Measurements from ENCODE around the gene SRRD.
"Not testable (repeated sequence)": the region's sequence is repeated elsewhere in the genome, so short reads cannot be mapped to it uniquely, and the experiment has no call there.

Gene SRRD

DNA sequence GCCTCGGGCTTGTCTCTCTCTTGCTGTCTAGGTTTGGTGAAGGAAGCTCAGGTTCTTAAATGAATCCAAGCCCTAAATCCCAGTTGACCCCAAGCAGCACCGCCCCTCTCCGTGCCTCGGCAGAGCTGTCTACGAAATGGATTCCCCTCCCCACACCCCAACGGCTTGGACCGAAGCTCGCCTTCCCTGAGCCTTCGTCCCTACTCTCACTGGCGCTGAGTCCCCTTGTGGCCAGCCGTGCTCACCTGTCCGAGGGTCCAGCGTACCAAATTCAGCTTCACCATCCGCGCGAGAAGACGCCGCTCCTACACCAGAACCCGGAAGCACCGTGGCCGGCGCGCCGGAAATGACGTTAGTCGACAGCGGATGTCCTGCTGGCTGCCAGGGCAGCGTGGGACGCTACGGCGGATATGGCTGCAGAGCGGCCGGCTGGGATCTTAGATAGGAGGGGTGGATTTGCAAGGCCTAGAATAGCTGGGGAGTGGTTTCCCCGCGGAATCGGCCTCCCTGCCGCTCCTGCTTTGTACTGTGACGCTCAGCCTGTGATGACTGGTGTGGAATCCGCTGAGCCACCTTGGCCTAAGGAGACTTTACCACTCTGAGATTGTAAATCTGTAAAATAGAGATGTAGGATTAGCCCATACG lies 28.6 kb downstream of the SRRD start, which contains the start of gene TFIP11:
TFIP11 (minus strand) TSS at position 325 of the 645 bp plus-strand sequence. CDS start 2,201 bp downstream, outside the sequence.
- Mint-ChIP-seq H3K36me3 (ENCODE audit: low read depth) (peaks cover 22% of the 10 kb centered on the region), H3K4me3 (peak within 1 kb of the TSS; percentile 96), H3K27me3 (ENCODE audit: low read depth) (no peaks in the 10 kb centered on the region), H3K9me3 (no peaks in the 10 kb centered on the region), H3K4me1 (ENCODE audit: low read depth) (peaks cover 43% of the 10 kb centered on the region), H3K27ac (peak within 1 kb of the TSS; percentile 92)

DNA sequence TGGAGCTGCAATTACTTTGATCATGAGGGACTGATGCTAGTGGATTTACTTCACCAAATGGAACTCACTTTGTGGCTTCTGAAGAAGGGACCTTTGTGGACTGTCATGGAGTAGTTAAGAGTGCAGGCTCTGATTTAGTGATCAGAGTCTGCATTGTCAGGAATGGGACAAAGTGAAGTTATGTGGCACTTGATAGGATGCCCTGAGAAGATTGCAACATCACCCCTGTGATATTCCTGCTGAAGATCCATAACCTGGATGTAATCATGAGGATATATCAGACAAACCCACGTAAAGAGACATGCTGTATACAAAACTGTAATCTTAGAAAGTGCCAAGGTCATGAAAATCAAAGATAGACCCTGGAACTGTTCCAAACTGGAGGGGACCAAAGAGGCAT lies 30.2 kb downstream of the SRRD start:
- peak overlapping the region; percentile 92 for H3K27ac Mint-ChIP-seq
- peaks cover 43% of the 10 kb centered on the region for H3K4me1 Mint-ChIP-seq (ENCODE audit: low read depth)
- no peaks in the 10 kb centered on the region for H3K9me3 Mint-ChIP-seq
- H3K36me3 Mint-ChIP-seq (ENCODE audit: low read depth) = peaks cover 22% of the 10 kb centered on the region
- peak overlapping the region; percentile 9 for H3K4me3 Mint-ChIP-seq
- H3K27me3 Mint-ChIP-seq (ENCODE audit: low read depth) = no peaks in the 10 kb centered on the region

DNA sequence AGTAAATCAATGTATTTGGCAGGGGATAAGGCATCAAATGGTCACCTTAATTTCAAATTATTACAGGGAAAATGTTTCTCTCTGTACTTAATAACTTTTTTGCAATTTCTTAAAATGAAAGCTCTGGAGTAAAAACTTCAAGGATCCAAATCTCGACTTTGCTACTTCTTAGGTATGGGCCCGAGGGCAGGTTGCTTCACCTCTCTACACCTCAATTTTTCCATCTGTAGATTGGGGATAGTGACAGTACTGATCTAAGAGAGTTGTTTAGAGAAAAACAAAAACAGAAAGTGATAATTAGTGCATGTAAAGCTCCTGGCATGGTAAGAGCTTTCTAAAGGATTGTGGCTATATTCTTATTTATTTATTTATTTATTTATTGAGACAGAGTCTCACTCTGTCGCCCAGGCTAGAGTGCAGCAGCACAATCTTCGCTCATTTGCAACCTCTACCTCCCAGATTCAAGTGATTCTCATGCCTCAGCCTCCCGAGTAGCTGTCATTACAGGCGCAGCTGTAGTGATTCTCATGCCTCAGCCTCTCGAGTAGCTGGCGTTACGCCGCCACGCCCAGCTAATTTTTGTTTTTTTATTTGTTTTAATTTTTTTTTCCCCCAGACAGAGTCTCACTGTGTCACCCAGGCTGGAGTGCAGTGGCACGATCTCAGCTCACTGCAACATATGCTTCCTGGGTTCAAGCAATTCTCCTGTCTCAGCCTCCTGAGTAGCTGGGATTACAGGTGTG lies 30.9 kb downstream of the SRRD start:
- no peak overlapping the region for H3K4me3 Mint-ChIP-seq

DNA sequence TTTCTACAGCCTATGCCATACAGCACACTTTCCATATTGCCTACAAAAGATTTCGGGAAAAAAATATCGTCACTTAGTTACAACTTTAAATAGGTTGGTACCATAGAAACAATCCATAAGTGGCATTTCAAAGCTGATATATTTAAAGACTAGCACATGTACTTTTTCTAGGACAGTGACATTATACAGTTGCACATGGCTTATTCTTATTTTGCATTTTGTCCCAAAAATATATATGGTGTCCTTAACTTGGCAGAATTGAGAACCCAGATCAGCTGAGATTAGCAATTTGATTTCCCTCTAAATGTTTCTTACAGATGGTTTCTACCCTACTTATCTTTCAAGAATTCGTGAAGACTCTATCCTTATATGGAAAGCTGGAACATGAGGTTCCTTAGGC lies 32.3 kb downstream of the SRRD start:
- H3K4me1 Mint-ChIP-seq (ENCODE audit: low read depth) = peaks cover 30% of the 10 kb centered on the region
- H3K9me3 Mint-ChIP-seq = no peaks in the 10 kb centered on the region
- H3K27ac Mint-ChIP-seq = peak overlapping the region; percentile 11
- no peak overlapping the region for H3K4me3 Mint-ChIP-seq
- no peaks in the 10 kb centered on the region for H3K27me3 Mint-ChIP-seq (ENCODE audit: low read depth)
- peaks cover 5% of the 10 kb centered on the region for H3K36me3 Mint-ChIP-seq (ENCODE audit: low read depth)

More for the DNA sequence above, 30.9 kb downstream of the SRRD start:
- peaks cover 39% of the 10 kb centered on the region for H3K4me1 Mint-ChIP-seq (ENCODE audit: low read depth)
- H3K9me3 Mint-ChIP-seq = no peaks in the 10 kb centered on the region
- no peaks in the 10 kb centered on the region for H3K27me3 Mint-ChIP-seq (ENCODE audit: low read depth)
- peak overlapping the region; percentile 71 for H3K27ac Mint-ChIP-seq
- H3K36me3 Mint-ChIP-seq (ENCODE audit: low read depth) = peaks cover 15% of the 10 kb centered on the region

DNA sequence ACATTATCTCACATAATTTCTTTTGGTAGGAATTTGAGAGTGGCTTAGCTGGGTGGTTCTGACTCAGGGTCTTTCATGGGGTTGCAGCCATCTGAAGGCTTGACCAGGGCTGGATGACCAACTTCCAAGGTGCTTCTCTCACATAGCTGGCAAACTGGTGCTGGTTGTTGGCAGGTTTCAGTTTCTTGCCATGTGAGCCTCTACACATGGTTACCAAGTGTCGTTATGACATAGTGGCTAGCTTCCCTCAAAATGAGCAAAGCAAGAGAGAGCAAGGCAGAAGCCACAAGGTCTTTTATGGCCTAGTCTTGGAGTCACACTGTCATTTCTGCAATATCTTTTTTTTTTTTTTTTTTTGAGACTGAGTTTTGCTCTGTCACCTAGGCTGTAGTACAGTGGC lies 32.8 kb downstream of the SRRD start:
- peaks cover 24% of the 10 kb centered on the region for H3K4me1 Mint-ChIP-seq (ENCODE audit: low read depth)
- no peaks in the 10 kb centered on the region for H3K27me3 Mint-ChIP-seq (ENCODE audit: low read depth)
- H3K36me3 Mint-ChIP-seq (ENCODE audit: low read depth) = peaks cover 4% of the 10 kb centered on the region
- no peaks in the 10 kb centered on the region for H3K9me3 Mint-ChIP-seq
- no peak overlapping the region for H3K4me3 Mint-ChIP-seq
- no peak overlapping the region for H3K27ac Mint-ChIP-seq

DNA sequence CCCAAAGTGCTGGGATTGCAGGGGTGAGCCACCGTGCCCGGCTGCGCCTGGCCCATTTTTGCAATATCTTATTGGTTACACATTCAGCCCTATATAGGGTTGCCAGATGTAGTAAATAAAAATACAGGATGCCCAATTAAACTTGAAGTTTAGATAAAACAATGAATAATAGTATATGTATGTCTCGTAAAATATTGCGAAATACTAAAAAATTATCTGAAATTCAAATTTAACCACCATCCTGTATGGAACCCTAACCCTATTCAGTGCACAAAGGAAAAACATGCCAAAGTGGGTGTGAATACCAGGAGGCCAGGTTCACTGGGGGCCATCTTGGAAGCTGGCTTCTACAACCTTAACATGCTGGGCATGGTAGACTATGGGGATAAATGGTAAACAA lies 33.8 kb downstream of the SRRD start:
- peaks cover 4% of the 10 kb centered on the region for H3K36me3 Mint-ChIP-seq (ENCODE audit: low read depth)
- no peaks in the 10 kb centered on the region for H3K27me3 Mint-ChIP-seq (ENCODE audit: low read depth)
- H3K4me1 Mint-ChIP-seq (ENCODE audit: low read depth) = peaks cover 20% of the 10 kb centered on the region
- no peaks in the 10 kb centered on the region for H3K9me3 Mint-ChIP-seq
- no peak overlapping the region for H3K27ac Mint-ChIP-seq
- H3K4me3 Mint-ChIP-seq = no peak overlapping the region

DNA sequence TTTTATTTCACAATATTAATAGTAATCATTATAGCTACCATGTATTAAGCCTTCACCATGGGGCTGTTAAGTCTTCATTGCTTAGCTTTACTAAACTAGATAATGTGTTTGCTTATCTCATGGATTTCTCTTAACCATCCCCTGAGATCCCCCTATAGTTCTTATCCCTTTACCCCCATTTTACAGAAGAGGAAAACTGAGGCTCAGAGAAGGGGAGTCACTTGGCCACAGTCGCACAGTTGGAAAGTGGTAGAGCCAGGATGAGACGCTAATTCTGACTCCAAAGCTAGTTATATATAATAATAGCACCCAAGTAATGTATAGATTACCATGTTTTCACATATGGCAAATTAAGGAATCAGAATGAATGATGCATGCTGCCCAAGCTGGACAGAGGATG lies 38.3 kb downstream of the SRRD start:
- no peak overlapping the region for H3K27ac Mint-ChIP-seq
- H3K36me3 Mint-ChIP-seq (ENCODE audit: low read depth) = peaks cover 29% of the 10 kb centered on the region
- H3K4me1 Mint-ChIP-seq (ENCODE audit: low read depth) = no peaks in the 10 kb centered on the region
- H3K4me3 Mint-ChIP-seq = no peak overlapping the region
- no peaks in the 10 kb centered on the region for H3K27me3 Mint-ChIP-seq (ENCODE audit: low read depth)
- no peaks in the 10 kb centered on the region for H3K9me3 Mint-ChIP-seq

DNA sequence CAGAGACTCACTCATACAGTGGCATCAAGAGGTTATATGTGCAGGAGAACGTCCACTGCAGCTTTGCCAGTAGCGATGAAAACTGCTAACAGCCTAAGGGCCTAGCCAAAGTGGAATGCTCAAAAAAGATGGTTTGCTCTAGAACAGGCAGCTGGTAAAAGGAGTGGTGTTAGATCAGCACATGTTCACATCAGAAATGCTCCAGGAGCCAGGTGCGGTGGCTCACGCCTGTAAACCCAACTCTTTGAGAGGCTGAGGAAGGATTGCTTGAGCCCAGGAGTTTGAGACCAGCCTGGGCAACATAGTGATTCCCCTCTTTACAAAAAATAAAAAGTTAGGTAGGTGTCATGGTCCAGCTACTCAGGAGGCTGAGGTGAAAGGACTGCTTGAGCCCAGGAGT lies 38.9 kb downstream of the SRRD start:
- Mint-ChIP-seq H3K9me3 (no peaks in the 10 kb centered on the region), H3K27me3 (ENCODE audit: low read depth) (no peaks in the 10 kb centered on the region), H3K4me3 (no peak overlapping the region), H3K36me3 (ENCODE audit: low read depth) (peaks cover 33% of the 10 kb centered on the region), H3K4me1 (ENCODE audit: low read depth) (no peaks in the 10 kb centered on the region), H3K27ac (no peak overlapping the region)

DNA sequence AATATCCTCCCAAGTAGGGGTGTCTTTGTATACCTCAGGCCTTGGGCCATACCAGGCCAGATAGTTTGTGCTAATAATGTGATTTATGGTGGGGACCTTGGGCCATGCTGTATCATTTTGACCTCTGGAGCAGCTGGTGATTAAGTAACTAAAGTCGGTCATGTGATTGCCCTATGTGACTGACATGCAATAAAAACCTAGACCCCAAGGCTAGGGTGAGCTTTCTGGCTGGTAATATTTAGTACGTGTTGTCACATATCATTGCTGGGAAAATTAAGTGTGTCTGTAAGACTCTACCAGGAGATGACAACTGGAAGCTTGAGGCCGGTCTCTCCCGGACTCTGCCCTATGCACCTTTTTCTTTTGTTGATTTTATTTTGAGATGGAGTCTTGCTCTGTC lies 41.2 kb downstream of the SRRD start:
- H3K36me3 Mint-ChIP-seq (ENCODE audit: low read depth) = peaks cover 39% of the 10 kb centered on the region
- H3K4me3 Mint-ChIP-seq = no peak overlapping the region
- no peak overlapping the region for H3K27ac Mint-ChIP-seq
- no peaks in the 10 kb centered on the region for H3K4me1 Mint-ChIP-seq (ENCODE audit: low read depth)
- H3K9me3 Mint-ChIP-seq = no peaks in the 10 kb centered on the region
- H3K27me3 Mint-ChIP-seq (ENCODE audit: low read depth) = no peaks in the 10 kb centered on the region

DNA sequence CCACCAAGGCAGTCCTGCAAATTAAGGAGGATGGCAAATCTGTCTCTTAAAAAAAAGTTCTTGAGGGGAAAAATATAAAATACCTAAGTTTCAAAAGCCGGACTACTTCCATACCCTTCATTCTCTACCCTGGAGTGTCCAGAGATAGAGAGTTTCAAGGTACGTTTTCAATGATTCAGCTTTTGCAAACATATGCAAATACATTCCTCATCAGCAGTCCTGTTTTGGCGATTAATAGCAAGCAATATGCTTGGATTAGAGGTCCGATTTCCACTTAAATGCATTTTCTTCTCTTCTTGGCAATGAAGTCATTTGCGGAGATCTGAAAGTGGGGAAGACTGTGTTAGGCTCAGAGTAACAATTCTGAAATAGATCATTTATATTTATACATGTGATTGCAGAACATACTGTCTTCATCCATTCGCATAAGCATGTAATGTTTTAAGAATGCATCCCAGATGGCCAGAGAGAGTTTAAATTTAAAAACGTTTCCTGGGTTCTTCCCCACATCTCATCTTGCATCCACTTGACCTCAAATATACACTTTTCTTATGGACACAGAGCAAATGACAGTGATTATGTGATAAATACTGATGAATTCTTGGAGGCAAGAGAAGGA lies 42.4 kb downstream of the SRRD start:
- Mint-ChIP-seq H3K9me3 (no peaks in the 10 kb centered on the region), H3K4me1 (ENCODE audit: low read depth) (no peaks in the 10 kb centered on the region), H3K36me3 (ENCODE audit: low read depth) (peaks cover 47% of the 10 kb centered on the region), H3K27me3 (ENCODE audit: low read depth) (no peaks in the 10 kb centered on the region), H3K4me3 (no peak overlapping the region), H3K27ac (no peak overlapping the region)

DNA sequence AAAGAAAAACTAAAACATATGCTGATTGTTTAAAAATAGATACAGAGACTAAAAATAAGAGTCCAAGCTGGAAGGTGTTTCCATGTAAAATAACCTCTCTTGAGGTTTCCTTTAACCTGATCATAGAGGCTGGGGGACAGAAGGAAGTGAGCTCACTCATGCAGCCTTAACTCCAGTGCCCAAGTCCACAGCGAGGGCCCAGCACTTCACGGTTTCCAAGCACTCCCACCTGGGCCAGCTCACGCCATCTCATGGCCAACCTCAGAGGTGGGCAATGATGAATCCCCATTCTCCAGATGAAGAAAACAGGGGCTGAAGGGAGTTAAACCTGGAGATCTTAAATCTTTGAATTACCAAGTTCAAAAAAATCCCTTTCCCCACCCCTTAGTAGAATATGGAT lies 43.5 kb downstream of the SRRD start:
- Mint-ChIP-seq H3K27me3 (ENCODE audit: low read depth) (no peaks in the 10 kb centered on the region), H3K27ac (no peak overlapping the region), H3K36me3 (ENCODE audit: low read depth) (peaks cover 50% of the 10 kb centered on the region), H3K4me1 (ENCODE audit: low read depth) (peaks cover 2% of the 10 kb centered on the region), H3K9me3 (no peaks in the 10 kb centered on the region), H3K4me3 (no peak overlapping the region)

DNA sequence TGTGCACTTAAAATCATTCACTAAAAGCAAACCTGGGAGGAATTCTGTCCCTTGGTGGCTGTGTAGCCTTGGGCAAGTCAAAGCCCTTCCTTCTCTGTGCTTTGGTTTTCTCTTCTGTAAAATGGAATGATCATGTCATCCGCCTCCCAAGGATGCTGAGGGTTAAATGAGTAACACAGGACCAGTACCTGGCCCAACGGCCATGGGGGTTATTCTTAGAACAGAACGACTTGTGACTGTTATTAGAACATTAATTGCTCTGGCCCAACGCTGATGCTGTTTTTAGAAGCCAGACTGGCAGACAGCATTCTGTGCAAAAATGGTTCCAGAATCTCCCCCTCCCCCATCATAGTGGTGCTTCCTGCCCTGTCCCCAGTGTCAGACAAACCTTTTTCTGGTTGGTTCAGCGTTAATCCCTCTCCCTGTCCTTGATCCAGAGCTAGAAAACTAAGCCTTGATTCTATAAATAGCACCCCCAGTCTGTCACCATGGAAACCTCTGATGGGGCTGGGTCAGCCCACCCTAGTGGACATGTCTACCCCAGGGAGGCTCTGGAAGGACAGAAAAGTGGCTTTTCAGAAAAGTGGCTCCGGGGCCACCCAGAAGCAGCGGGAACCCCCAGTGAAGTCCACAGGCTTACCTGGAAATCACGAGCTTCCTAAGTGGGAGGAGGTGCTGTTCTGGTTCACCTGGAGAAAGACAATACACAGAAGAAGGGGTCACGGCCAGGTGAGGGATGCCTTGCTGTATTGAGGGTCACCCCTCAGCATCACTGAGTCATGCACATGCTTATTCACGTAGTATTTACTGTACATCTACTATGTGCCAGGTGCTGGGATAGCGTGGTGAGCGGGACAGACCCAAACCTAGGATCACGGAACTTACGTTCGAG lies 44.1 kb downstream of the SRRD start:
- Mint-ChIP-seq H3K36me3 (ENCODE audit: low read depth) (peaks cover 51% of the 10 kb centered on the region), H3K27me3 (ENCODE audit: low read depth) (no peaks in the 10 kb centered on the region), H3K4me3 (no peak overlapping the region), H3K27ac (no peak overlapping the region), H3K4me1 (ENCODE audit: low read depth) (peaks cover 8% of the 10 kb centered on the region), H3K9me3 (no peaks in the 10 kb centered on the region)

DNA sequence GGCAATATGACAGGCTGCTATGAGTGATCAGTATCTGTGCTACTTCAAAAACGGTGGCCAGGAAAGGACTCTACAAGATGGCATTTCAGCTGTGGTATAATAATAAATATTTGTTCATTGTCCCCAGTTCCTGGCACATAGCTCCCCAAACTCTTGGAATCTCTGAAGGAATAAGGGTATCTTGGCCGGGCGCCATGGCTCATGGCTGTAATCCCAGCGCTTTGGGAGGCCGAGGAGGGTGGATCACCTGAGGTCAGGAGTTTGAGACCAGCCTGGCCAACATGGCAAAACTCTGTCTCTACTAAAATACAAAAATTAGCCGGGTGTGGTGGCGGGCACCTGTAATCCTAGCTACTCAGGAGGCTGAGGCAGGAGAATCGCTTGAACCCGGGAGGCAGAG lies 44.8 kb downstream of the SRRD start:
- H3K36me3 Mint-ChIP-seq (ENCODE audit: low read depth) = peaks cover 50% of the 10 kb centered on the region
- H3K9me3 Mint-ChIP-seq; H3K27ac Mint-ChIP-seq; H3K27me3 Mint-ChIP-seq (ENCODE audit: low read depth); H3K4me1 Mint-ChIP-seq (ENCODE audit: low read depth); H3K4me3 Mint-ChIP-seq: not testable (repeated sequence)

DNA sequence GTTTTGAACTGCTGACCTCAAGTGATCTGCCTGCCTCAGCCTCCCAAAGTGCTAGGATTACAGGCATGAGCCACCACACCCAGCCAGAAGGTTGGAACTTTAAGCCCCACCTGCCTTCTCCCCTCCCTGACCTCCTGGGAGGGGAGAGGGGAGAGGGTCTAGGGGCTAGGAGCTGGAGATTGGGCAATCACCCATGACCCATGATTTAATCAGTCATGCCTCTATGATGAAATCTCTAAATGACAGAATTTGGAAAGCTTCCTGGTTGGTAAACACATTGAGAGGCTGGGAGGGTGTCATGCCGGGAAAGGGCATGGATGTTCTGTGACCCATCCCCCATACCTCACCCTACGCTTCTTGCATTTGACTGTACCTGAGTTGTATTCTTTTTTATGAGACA lies 45.7 kb downstream of the SRRD start:
- Mint-ChIP-seq H3K4me3 (no peak overlapping the region), H3K27me3 (ENCODE audit: low read depth) (no peaks in the 10 kb centered on the region), H3K36me3 (ENCODE audit: low read depth) (peaks cover 50% of the 10 kb centered on the region), H3K27ac (no peak overlapping the region), H3K4me1 (ENCODE audit: low read depth) (peaks cover 15% of the 10 kb centered on the region), H3K9me3 (no peaks in the 10 kb centered on the region)

All from T-helper 1 cell treated with Interleukin-12 subunit alpha and Interleukin-12 subunit beta and Interleukin-4 antibody, amounts not matched to agents 30 μg/mL and 1 μg/mL, for 36 hours (primary cell).